HepG2 (cell line): Measurements from ENCODE around the gene PSORS1C1. TPM values are rescaled to one million over a fixed set of nuclear protein-coding genes. Genes with fewer than 3 reads are reported as not detected.

ENCODE experiments used
- ETV5 ChIP-seq: IDR thresholded peaks from 2 replicates; pipeline ENCODE4 v1.6.1; 2018; ENCODE audit warnings: missing biosample characterization, missing genetic modification reagents, inconsistent platforms, borderline replicate concordance
- MAFF ChIP-seq: IDR thresholded peaks from 2 replicates; pipeline ENCODE4 v1.6.1; 2011; ENCODE audit warnings: low read depth, low read length, improper control_type of control experiment
- MAFK ChIP-seq, 2 experiments: IDR thresholded peaks in 1 of 2; conservative IDR thresholded peaks in 1 of 2; 2 replicates each; pipeline ENCODE4 v1.6.1; 2011; ENCODE audit warnings: improper control_type of control experiment in 2 of 2, low read length in 2 of 2
- PITX1 ChIP-seq: sonication (generic); formaldehyde crosslinking; IDR thresholded peaks from 2 replicates; pipeline ENCODE4 v1.5.1; 2020; ENCODE audit warnings: mild to moderate bottlenecking, missing genetic modification reagents
- PLRG1 ChIP-seq: fragments of 450-650 bp; conservative IDR thresholded peaks from 2 replicates; pipeline ENCODE4 v1.6.1; 2016
- REL ChIP-seq: sonication (generic); formaldehyde crosslinking; conservative IDR thresholded peaks from 2 replicates; pipeline ENCODE4 v1.8.0; 2022; ENCODE audit warnings: mild to moderate bottlenecking, missing genetic modification reagents, moderate library complexity
- SP140L ChIP-seq: sonication (generic); formaldehyde crosslinking; IDR thresholded peaks from 2 replicates; pipeline ENCODE4 v1.4.0; 2020; ENCODE audit warnings: missing genetic modification reagents, borderline replicate concordance
- SRSF1 ChIP-seq: fragments of 200-400 bp; formaldehyde crosslinking; optimal IDR thresholded peaks from 2 replicates; pipeline ENCODE3; 2017; ENCODE audit warnings: mild to moderate bottlenecking, low read depth, low read length, moderate library complexity
- THAP11 ChIP-seq: IDR thresholded peaks from 2 replicates; pipeline ENCODE4 v1.6.1; 2016; ENCODE audit warnings: missing biosample characterization, missing genetic modification reagents
- YY1 ChIP-seq: IDR thresholded peaks from 2 replicates; pipeline ENCODE4 v1.6.1; 2011; ENCODE audit warnings: low read length, low read depth, moderate library complexity, mild to moderate bottlenecking; ENCODE audit not compliant: insufficient read depth, insufficient replicate concordance
- ZBTB3 ChIP-seq: sonication (generic); formaldehyde crosslinking; IDR thresholded peaks from 2 replicates; pipeline ENCODE4 v1.4.0; 2020; ENCODE audit warnings: low read depth, mild to moderate bottlenecking, moderate library complexity, missing genetic modification reagents, borderline replicate concordance
- ZMYM3 ChIP-seq: sonication (generic); formaldehyde crosslinking; IDR thresholded peaks from 2 replicates; pipeline ENCODE4 v1.5.1; 2020; ENCODE audit warnings: mild to moderate bottlenecking, missing genetic modification reagents
- ZNF557 ChIP-seq: sonication (generic); formaldehyde crosslinking; IDR thresholded peaks from 2 replicates; pipeline ENCODE4 v1.4.0; 2020; ENCODE audit warnings: missing genetic modification reagents
- ZNF562 ChIP-seq: sonication (generic); formaldehyde crosslinking; IDR thresholded peaks from 2 replicates; pipeline ENCODE4 v1.8.0; 2022; ENCODE audit warnings: missing genetic modification reagents, borderline replicate concordance
- ZNF7 ChIP-seq: IDR thresholded peaks from 2 replicates; pipeline ENCODE4 v1.6.1; 2016; ENCODE audit warnings: missing biosample characterization, missing genetic modification reagents
- polyA plus RNA-seq, 8 experiments: library from polyadenylated mRNA; depleted of rRNA in 3 of 8; stranded (reverse) in 7 of 8; unstranded in 1 of 8; fragments of >200 nt; fragmentation: Illumina TruSeq in 4 of 8; extraction: Trizol in 4 of 8; gene quantifications; 2 replicates each; pipeline versions ENCODE4 v1.2.1 to v1.2.3, GENCODE V29; 2011 to 2016; ENCODE audit warnings: low read depth in 4 of 8, missing spikeins in 1 of 8, mixed read lengths in 1 of 8; ENCODE audit not compliant: insufficient read depth in 1 of 8
- total RNA-seq, 5 experiments: library from RNA; depleted of rRNA; stranded (reverse); fragments of >200 nt; fragmentation: Illumina TruSeq; extraction: Trizol; gene quantifications; 2 replicates each; pipeline ENCODE4 v1.2.3, GENCODE V29; 2016; ENCODE audit warnings: low read depth in 1 of 5
- TF ChIP-seq, protein P1 (sequence below): sonication (generic); formaldehyde crosslinking; IDR thresholded peaks from one replicate; pipeline ENCODE4 v1.5.1; 2020; ENCODE audit warnings: mild to moderate bottlenecking, missing genetic modification reagents; ENCODE audit errors: not compliant biosample characterization
- TF ChIP-seq, protein P2 (sequence below): sonication (generic); formaldehyde crosslinking; IDR thresholded peaks from 2 replicates; pipeline ENCODE4 v1.5.1; 2020; ENCODE audit warnings: mild to moderate bottlenecking, missing genetic modification reagents, borderline replicate concordance
- TF ChIP-seq, protein P3 (sequence below): sonication (generic); formaldehyde crosslinking; IDR thresholded peaks from 2 replicates; pipeline ENCODE4 v1.8.1; 2023; ENCODE audit warnings: mild to moderate bottlenecking, missing genetic modification reagents, borderline replicate concordance
- TF ChIP-seq, protein P4 (sequence below): sonication (generic); formaldehyde crosslinking; IDR thresholded peaks from 2 replicates; pipeline ENCODE4 v1.5.0; 2020; ENCODE audit warnings: mild to moderate bottlenecking, missing genetic modification reagents

The PSORS1C1 gene
- total and polyA plus RNA-seq, 2 of the 13 experiments (the other 11 are each of a cell fraction or from before 2014, with no cell fraction given): 0.01 to 0.02 TPM

DNA sequence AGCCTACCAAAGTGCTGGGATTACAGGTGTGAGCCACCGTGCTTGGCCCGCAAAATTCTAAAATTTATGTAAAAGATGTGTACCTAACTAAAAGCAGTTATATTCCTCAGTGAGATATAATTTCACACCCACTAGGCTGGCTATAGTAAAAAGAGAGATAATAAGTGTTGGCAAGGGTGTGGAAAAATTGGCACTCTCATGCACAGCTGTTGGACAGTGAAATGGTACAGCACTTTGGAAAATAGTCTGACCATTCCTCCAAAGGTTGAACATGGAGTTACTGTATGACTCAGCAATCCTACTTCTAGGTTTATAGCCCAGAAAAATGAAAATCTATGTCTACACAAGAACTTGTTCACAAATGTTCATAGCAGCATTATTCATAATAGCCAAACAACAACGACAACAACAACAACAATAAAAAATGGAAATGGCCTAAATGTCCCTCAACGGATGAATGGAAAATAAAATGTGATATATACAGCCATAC lies 16.1 kb upstream of the PSORS1C1 start (continued):
- TF ChIP-seq, protein P1, sequence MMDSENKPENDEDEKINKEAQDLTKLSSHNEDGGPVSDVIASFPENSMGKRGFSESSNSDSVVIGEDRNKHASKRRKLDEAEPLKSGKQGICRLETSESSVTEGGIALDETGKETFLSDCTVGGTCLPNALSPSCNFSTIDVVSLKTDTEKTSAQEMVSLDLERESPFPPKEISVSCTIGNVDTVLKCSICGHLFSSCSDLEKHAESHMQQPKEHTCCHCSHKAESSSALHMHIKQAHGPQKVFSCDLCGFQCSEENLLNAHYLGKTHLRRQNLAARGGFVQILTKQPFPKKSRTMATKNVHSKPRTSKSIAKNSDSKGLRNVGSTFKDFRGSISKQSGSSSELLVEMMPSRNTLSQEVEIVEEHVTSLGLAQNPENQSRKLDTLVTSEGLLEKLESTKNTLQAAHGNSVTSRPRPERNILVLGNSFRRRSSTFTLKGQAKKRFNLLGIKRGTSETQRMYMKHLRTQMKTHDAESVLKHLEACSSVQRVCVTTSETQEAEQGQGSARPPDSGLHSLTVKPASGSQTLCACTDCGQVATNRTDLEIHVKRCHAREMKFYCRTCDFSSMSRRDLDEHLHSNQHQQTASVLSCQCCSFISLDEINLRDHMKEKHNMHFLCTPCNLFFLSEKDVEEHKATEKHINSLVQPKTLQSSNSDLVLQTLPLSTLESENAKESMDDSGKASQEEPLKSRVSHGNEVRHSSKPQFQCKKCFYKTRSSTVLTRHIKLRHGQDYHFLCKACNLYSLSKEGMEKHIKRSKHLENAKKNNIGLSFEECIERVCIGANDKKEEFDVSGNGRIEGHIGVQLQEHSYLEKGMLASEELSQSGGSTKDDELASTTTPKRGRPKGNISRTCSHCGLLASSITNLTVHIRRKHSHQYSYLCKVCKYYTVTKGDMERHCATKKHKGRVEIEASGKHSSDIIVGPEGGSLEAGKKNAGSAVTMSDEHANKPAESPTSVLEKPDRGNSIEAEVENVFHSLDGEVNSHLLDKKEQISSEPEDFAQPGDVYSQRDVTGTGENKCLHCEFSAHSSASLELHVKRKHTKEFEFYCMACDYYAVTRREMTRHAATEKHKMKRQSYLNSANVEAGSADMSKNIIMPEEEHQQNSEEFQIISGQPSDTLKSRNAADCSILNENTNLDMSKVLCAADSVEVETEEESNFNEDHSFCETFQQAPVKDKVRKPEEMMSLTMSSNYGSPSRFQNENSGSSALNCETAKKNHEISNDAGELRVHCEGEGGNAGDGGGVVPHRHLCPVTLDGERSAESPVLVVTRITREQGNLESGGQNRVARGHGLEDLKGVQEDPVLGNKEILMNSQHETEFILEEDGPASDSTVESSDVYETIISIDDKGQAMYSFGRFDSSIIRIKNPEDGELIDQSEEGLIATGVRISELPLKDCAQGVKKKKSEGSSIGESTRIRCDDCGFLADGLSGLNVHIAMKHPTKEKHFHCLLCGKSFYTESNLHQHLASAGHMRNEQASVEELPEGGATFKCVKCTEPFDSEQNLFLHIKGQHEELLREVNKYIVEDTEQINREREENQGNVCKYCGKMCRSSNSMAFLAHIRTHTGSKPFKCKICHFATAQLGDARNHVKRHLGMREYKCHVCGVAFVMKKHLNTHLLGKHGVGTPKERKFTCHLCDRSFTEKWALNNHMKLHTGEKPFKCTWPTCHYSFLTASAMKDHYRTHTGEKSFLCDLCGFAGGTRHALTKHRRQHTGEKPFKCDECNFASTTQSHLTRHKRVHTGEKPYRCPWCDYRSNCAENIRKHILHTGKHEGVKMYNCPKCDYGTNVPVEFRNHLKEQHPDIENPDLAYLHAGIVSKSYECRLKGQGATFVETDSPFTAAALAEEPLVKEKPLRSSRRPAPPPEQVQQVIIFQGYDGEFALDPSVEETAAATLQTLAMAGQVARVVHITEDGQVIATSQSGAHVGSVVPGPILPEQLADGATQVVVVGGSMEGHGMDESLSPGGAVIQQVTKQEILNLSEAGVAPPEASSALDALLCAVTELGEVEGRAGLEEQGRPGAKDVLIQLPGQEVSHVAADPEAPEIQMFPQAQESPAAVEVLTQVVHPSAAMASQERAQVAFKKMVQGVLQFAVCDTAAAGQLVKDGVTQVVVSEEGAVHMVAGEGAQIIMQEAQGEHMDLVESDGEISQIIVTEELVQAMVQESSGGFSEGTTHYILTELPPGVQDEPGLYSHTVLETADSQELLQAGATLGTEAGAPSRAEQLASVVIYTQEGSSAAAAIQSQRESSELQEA (CRISPR knock-in tag): no peak
- TF ChIP-seq SP140L (CRISPR knock-in tag) (no peak), PLRG1 (no peak), THAP11 (CRISPR knock-in tag) (no peak), YY1 (no peak), ZNF7 (CRISPR knock-in tag) (peak; percentile 90), REL (CRISPR knock-in tag) (no peak), PITX1 (CRISPR knock-in tag) (no peak), MAFK (conservative IDR thresholded peaks at IDR 0.05 in 1 of 2, IDR thresholded peaks at IDR 0.05 in 1 of 2; ENCODE audit: low read length in 2 of 2) (peak in 1 of 2 experiments; percentile 63; a peak in 2 of 4 replicates), ETV5 (CRISPR knock-in tag) (no peak), SRSF1 (no peak), MAFF (peak; percentile 50), ZMYM3 (CRISPR knock-in tag) (no peak), ZBTB3 (CRISPR knock-in tag) (no peak), ZNF557 (CRISPR knock-in tag) (no peak), ZNF562 (no peak)
- TF ChIP-seq, protein P2, sequence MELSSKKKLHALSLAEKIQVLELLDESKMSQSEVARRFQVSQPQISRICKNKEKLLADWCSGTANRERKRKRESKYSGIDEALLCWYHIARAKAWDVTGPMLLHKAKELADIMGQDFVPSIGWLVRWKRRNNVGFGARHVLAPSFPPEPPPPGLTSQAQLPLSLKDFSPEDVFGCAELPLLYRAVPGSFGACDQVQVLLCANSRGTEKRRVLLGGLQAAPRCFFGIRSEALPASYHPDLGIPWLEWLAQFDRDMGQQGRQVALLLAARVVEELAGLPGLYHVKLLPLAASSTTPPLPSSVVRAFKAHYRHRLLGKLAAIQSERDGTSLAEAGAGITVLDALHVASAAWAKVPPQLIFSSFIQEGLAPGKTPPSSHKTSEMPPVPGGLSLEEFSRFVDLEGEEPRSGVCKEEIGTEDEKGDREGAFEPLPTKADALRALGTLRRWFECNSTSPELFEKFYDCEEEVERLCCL: no peak
- TF ChIP-seq, protein P3, sequence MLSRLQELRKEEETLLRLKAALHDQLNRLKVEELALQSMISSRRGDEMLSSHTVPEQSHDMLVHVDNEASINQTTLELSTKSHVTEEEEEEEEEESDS (CRISPR knock-in tag): no peak
- TF ChIP-seq, protein P4, sequence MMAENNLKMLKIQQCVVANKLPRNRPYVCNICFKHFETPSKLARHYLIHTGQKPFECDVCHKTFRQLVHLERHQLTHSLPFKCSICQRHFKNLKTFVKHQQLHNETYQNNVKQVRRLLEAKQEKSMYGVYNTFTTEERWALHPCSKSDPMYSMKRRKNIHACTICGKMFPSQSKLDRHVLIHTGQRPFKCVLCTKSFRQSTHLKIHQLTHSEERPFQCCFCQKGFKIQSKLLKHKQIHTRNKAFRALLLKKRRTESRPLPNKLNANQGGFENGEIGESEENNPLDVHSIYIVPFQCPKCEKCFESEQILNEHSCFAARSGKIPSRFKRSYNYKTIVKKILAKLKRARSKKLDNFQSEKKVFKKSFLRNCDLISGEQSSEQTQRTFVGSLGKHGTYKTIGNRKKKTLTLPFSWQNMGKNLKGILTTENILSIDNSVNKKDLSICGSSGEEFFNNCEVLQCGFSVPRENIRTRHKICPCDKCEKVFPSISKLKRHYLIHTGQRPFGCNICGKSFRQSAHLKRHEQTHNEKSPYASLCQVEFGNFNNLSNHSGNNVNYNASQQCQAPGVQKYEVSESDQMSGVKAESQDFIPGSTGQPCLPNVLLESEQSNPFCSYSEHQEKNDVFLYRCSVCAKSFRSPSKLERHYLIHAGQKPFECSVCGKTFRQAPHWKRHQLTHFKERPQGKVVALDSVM: no peak
